HG03280 (cell line): ENCODE results near the gene TGIF2.
"Not testable (repeated sequence)": the region's sequence is repeated elsewhere in the genome, so short reads cannot be mapped to it uniquely, and the experiment has no call there.

ENCODE experiments used
- ATAC-seq: cut with Tn5 transposase; IDR thresholded peaks from one replicate; pipeline ENCODE4 v1.9.1; 2021; ENCODE audit warnings: mild to moderate bottlenecking, moderate library complexity; ENCODE audit not compliant: unreplicated experiment

TGIF2 gene

DNA sequence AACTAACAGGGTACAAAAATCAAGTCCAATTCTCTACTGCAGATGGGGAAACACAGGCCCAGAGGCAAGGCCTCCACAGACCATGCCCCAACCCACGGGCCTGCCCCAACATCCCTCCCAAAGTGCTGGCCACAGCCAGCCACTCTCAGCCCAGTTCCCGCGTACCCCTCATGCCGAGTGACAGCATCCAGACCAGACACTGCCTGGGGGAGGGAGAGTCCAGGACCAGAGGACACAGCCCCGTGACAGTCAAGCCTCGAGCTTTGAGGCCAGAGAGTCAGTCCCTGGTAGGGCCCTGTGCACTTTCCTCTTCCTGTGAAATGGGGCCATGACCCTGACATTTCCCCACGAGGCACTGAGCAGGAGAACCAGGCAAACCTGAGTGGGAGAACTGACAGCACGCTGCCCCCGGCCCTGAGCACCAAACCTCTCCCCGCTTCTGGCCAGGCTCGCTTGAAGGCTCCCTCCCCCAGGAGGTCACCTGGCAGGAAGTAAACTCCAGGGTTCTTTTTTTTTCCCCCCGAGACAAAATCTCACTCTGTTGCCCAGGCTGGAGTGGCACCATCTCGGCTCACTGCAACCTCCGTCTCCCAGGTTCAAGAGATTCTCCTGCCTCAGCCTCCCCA, 27.2 kb upstream of the TGIF2 start:
- no peak for ATAC-seq

DNA sequence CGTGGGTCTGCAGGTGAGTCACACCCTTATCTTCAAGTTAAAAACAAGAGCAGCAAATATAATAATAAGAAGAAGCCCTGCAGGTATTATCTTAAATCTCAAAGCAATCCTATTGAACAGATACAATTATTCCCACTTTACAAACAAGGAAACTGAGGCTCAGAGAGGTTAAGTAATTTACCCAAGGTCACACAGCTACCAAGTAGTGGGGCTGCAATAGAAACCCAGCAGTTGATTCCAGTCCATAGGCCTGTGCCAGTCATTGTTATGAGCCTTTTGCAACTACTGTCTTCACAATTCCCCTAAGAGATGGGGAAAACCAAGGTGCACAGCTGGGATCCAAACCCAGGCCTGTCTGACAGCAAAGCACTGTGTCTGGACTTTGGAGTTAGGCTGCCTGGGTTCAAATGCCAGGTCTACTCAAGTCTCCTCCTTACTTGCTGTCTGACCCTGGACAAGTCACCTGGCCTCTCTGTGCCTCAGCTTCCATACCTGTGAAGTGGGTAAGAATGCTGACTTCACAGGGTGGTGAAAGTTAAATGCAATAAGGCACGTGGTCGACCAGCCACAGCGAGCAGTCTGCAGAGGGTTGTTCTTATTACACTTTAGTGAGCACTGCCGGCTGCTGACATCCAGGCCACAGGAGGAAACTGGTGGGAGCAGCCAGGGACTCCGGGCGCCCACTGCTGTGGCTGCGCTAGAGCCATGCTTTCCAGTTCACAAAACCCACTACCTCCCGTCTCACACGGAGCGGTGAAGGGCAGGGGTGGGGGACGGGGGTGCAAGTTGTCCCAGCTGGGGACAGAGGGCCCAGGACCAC, 26.0 kb upstream of the TGIF2 start:
- no peak for ATAC-seq

DNA sequence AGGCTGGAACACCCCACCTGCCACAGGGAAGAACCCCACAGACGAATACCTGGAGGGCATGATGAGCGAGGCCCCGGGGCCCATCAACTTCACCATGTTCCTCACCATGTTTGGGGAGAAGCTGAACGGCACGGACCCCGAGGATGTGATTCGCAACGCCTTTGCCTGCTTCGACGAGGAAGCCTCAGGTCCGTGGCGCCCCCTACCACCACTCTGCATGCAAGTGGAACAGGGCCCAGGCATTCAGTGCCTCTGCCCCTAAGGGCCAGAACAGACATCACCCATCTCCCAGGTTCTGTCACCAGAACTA, 25.4 kb upstream of the TGIF2 start:
- ATAC-seq: no peak

DNA sequence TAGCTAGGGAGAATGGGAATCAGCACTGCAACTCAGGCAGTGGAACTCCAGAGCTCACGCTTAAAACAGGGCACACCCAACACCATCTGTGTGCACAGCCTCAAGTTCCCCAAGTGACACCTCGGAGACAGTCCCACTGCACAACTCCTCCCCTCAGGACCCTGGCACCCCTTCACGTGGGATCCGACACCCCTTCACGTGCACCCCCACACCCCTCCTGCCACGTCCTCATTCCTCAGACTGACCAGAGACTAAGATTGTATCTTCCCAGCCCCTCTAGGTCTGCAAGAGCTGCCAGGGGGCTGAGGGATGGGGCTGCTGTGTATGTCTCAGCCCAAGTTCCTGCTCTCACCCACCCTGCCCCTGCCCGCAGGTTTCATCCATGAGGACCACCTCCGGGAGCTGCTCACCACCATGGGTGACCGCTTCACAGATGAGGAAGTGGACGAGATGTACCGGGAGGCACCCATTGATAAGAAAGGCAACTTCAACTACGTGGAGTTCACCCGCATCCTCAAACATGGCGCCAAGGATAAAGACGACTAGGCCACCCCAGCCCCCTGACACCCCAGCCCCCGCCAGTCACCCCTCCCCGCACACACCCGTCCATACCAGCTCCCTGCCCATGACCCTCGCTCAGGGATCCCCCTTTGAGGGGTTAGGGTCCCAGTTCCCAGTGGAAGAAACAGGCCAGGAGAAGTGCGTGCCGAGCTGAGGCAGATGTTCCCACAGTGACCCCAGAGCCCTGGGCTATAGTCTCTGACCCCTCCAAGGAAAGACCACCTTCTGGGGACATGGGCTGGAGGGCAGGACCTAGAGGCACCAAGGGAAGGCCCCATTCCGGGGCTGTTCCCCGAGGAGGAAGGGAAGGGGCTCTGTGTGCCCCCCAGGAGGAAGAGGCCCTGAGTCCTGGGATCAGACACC, 24.4 kb upstream of the TGIF2 start:
- no peak for ATAC-seq

DNA sequence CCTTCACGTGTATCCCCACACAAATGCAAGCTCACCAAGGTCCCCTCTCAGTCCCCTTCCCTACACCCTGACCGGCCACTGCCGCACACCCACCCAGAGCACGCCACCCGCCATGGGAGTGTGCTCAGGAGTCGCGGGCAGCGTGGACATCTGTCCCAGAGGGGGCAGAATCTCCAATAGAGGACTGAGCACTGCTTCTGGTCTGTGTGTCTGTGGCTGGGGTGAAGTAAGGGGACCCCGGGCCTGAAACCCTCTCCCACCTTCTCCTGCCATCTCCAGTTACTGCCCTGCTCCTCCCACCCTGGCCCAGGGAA, 23.8 kb upstream of the TGIF2 start:
- no peak for ATAC-seq

DNA sequence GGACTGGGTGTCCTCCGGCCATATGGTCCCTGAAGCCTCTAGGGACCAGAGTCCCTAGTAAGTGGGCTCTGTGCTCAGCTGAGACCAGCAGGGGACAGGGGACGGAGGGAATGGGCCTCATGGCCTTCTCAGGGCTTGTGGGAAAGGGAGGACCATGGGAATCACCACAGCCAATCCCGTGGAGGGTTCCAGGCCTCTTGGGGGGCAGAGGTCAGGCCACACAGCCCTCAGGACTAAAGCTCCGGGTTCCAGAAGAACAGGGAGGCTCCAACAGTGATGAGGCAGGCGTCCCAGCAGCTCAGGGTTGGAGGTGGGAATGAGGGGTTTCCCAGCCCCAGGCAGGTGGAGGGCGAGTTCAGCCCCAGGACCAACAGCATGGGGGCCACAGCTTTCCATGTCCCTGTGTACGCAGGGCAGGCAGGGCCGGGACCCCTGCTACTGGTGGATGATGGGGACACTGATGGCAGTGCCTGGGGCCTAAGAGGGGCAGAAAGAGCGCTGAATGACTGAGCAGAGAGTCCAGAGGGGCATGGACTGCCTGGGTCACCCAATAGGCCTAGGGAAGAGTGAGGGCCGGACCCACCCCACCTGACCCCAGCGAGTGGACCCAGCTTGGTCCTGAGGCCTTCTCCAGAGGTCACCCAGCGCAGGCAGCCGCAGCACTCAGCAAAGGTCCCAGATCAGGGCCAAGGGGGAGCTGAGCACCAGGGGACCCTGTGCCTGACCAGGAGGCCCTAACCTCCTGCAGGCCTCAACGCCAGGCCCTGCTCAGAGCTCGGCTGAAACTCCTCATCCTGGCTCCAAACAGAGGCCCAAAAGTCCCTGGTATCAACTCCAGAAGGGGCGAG, 23.2 kb upstream of the TGIF2 start:
- ATAC-seq: no peak

DNA sequence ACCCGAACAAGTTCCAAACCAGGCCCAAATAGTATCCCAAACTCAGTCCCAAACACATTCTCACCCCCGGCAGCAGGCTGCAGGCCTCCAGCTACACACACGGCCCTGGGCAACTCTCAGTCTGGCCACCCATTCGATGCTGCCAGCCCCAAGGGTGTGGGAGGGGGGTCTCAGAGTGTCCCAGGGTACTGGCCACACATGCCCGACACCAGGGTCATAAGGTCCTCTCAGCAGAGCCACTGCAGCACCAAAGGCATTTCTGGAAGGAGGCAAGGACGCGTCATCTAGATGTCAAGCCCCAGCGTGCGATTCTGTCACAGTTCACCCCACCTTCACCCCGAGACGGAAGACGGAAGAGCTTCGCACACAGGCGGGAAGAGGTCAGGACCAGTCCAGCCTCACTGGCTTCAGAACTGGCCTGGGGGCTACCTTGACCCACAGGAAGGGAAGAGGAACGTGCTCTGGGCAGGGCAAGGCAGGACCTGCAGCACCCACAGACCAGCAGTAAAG, 22.6 kb upstream of the TGIF2 start:
- ATAC-seq: no peak

DNA sequence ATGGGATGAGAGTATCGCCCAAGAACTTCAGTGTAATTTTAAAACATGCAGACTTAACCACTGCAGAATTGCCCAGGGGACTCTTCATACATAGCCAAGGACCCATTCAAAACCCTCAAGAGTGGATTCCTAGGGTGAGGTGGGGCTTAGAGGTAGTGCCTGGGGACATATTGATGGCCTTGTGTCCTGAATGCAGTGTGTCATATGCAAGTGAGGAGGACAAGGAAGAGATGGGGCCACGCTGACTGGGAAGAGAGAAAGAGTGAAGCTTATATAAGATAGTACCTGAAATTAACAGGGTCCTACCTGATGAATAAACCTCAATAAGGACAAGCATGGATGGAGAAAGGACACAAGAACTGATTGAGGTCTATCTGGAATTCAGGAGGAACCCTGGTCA, 18.1 kb upstream of the TGIF2 start:
- ATAC-seq: no peak

DNA sequence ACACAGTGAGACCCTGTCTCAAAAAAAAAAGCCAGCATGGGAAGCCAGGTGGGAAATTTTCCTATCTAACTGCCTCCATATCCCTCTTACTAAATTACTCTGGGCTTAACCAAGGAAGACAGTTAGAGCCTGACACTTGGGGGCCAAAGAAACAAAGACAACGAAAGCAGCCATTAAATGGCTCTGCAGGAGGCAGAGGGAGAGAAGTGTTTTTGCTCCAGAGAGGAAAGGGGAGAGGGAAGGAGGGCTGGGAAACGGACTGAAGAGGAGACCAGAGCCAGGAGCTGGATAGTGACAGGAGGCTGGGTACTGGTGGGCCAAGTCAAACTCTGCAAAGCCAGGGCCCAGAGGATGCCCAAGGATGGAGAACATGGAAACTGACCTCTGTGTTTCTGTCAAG, 10.7 kb upstream of the TGIF2 start:
- no peak for ATAC-seq

DNA sequence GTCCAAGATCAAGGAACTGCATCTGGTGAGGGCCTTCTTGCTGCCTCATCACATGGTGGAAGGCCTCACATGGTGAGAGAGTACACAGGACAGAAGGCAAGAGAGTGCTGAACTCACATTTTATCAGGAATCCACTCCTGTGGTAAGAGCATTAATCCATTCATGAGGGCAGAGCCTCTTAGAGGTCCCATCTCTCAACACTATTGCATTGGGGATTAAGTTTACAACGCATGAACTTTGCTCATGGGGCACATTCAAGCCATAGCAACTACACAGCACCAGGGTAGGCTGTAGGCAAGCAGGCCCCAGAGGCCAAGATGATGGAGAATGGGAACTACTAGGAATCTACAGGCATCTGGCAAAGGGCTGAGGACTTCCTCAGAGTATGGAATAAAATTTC, 10.0 kb upstream of the TGIF2 start:
- no peak for ATAC-seq

DNA sequence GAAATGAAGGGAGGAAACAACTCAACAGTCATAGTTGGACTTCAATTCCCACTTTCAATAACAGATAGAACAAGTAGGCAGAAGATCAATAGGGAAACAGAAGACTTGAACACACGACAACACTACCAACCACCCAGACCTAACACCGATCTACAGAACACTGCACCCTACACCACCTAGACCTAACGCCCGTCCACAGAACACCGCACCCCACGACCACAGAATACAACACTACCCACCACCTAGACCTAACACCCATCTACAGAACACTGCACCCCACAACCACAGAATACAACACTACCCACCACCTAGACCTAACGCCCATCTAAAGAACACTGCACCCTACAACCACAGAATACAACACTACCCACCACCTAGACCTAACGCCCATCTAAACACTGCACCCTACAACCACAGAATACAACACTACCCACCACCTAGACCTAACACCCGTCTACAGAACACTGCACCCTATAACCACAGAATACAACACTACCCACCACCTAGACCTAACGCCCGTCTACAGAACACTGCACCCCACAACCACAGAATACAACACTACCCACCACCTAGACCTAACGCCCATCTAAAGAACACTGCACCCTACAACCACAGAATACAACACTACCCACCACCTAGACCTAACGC, 9.2 kb upstream of the TGIF2 start:
- not testable (repeated sequence) for ATAC-seq

DNA sequence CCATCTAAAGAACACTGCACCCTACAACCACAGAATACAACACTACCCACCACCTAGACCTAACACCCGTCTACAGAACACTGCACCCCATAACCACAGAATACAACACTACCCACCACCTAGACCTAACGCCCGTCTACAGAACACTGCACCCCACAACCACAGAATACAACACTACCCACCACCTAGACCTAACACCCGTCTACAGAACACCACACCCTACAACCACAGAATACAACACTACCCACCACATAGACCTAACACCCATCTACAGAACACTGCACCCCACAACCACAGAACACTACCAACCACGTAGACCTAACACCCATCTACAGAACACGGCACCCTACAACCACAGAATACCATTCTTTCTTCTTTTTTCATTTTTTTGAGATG, 8.7 kb upstream of the TGIF2 start:
- not testable (repeated sequence) for ATAC-seq

DNA sequence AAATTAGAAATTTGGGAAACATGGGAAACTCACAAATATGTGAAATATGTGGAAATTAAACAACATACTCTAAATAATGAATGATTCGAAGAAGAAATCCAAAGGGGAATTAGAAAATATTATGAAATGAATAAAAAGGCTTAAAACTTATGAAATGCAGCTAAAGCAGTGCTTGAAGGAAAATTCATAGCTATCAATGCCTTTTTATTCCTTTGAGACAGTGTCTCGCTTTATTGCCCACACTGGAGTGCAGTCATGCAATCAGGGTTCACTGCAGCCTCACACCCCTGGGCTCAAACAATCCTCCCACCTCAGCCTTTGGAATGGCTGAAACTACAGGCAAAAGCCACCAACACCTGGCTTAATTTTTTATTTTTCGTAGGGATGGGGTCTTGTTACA, 7.9 kb upstream of the TGIF2 start:
- no peak for ATAC-seq

DNA sequence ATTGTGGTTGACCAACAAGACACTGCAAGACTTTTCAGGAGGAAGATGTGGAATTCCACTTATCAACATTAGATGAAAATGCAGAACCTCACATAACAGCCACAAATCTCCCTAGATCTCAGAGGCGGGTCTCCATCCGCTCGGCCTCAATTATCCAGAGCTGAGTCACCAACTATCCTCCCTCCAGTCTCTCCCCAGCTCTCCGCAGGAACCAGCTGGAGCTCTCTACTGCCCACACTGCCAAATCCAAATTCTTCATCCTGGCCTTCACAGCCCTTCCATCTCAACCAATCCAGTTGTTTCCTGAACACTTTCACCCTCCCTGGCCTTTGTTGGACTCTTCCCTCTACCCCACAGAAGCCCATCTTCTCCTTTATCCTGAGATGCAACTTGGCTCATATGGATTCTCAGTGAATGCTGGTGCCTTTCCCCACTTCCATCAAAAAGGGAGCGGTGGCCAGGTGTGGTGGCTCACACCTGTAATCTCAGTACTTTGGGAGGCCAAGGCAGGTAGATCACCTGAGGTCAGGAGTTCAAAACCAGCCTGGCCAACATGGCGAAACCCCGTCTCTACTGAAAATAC, 3.5 kb upstream of the TGIF2 start:
- no peak for ATAC-seq

DNA sequence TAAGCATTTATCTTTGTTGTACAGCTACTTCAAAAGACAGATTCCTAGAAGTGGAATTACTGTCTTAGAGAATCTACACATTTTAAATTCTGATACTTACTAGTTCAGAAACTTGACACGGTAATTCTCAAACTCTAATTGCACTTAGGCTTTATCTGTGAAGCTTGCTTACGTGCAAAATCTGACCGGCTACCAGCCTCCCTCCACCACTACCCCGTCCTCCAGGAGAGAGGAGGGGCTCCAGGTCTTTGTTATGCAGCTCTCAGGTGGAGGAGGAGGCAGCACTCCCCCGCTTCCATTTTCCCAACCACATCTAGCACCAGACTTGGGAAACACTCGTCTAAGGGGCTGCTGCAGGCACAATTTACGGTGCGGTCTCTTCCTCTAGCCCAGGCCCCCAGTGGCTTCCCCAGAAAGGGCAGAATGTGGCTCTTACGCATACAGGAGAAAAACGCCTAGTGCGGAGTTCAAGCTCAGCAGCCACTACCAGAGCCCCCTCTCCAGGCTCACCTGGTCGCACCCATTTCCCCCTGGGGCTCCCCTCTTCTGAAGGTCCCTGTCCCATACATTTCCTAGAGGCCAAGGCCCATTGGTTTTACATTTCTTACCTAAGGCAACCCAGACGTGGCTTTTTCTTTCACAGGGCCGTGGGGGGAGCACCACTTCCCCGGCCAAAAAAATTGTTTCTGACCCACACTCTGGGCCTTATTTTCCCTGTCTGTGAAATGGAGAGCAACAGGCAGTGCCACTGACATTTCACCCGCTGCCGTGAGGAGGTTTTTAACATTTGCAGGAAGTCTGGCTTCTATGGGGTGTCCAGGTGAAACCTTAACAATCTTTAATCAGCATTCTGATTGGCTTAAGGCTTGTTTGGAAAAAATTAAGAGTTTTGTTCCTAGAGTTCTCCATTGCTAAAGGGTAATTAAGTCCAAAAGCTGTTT, 1.6 kb upstream of the TGIF2 start:
- ATAC-seq: no peak

DNA sequence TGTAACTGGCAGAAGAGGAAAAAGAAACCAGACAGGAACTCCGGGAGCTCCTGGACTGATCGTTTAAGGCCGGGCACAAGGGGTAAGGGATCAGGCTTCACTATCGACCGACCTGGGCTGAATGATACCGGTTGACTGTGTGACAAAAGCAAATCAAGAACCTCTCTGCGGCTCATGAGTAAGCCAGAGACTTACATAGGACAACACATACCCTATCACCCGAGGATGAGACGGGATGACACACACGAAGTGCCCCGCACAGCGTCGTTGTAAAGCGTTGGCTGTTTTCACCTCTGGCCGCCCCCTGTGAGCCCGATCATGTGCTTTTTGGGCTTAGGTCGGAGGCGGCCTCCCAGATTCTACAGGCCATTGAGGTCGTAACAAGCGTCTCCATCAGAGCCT, 695 bp upstream of the TGIF2 start:
- peak; percentile 30 for ATAC-seq

DNA sequence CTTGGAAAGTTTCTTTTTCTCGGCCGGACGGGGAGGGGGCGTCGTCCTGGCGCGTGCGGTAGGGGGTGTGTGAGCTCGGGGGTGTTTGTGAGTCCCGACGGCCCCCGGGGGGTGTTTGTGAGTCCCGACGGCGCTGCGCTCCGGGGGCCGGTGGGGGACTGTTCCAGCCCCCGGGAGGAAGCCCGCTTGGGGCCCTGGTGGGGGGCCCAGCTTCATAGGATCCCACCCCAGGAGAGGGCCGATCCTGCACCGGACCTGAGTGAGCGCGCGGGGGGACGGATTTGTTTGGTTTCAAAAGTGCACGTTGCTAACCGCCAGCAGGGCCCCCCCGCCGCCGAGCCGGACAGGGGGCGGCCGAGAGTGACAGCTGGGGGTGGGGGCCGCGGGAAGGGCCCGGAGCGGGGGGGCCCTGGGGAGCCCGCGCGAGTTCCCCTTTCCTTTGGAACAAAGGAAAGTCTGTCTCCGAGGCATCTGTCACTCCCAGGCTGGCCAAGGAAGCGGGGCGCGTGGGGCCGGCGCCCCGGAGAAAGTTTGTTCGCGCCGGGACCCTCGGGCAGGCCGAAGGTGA, 485 bp downstream of the TGIF2 start:
- peak; percentile 6 for ATAC-seq

DNA sequence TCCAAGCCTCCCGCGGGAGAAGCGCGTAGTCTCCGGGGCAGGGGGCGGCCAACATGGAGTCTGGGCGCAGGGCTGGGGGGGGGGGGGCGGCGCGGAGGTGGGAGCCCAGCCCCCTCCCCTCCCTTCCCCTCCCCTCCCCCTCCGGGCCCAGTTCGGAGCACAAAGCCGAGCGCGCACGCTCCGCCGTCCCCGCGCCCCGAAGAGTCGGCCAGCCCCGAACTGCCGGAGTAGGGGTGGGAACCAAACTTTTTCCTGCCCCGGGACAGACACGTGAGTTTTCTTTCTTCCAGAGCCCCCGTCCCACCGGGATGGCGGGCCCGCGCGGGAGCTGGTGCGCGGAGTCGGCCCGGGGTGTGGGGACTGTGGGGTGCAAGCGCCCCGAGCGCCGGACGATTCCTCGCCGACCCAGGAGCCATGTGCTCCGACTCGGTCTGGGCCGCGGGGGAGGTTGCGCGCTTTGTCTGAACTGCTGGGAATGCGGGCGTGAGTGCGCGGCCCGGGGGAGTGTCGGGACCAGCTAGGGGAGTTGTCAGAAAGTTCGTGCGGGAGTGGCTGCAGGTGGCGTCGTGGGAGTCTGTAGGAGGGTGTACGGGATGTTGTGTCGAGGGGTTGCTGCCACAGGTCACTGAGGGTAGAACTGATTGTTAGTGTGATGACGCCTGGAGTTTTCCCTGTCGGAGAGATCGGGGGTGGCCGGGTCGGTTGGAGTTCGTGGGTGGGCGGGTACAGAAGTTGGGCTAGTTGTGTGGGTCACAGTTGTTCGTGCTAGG, 1.2 kb downstream of the TGIF2 start:
- no peak for ATAC-seq
